Measurements from ENCODE around the gene C5AR1. TPM values are rescaled to one million over a fixed set of nuclear protein-coding genes. Genes with fewer than 3 reads are reported as not detected.

The C5AR1 gene
- total RNA-seq, 2 donors from 2014 or later, result 5.3 to 11.5 TPM

DNA sequence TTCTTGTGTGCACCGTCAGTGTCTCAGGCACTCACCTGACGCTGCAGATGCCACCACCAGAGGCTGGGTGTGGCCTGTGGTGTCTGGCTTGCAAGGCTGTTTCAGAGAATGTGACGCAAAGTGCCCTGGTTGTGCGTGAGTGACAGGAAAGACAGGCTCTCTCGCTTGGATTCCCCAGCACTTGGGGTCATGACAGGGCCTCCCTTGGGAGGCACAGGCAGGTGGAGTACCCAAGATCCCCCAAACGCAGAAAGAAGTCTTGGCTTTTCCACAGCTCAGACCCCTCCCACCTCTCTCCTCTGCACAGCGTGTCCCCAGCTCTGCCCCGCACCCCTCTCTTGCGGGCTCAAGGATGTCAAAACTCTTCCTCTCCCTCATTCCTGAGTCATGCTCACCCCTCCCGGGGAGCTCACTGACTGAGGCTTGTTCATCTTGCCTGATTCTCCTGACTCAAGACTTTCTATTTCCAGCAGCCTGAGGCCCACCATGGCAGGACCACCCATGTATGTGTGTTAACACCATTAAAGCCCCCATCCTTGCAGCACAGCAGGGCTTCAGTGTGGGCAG is 60.5 kb downstream of the C5AR1 start:
- H3K27me3 ChIP-seq, result no peaks in the 10 kb centered on the region
- H3K9me3 ChIP-seq, result no peaks in the 10 kb centered on the region
- H3K4me3 ChIP-seq, result no peak overlapping the region
- TF ChIP-seq, protein P1, sequence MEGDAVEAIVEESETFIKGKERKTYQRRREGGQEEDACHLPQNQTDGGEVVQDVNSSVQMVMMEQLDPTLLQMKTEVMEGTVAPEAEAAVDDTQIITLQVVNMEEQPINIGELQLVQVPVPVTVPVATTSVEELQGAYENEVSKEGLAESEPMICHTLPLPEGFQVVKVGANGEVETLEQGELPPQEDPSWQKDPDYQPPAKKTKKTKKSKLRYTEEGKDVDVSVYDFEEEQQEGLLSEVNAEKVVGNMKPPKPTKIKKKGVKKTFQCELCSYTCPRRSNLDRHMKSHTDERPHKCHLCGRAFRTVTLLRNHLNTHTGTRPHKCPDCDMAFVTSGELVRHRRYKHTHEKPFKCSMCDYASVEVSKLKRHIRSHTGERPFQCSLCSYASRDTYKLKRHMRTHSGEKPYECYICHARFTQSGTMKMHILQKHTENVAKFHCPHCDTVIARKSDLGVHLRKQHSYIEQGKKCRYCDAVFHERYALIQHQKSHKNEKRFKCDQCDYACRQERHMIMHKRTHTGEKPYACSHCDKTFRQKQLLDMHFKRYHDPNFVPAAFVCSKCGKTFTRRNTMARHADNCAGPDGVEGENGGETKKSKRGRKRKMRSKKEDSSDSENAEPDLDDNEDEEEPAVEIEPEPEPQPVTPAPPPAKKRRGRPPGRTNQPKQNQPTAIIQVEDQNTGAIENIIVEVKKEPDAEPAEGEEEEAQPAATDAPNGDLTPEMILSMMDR (IDR thresholded peaks at IDR 0.05), result no peak
- no peak overlapping the region for H3K9ac ChIP-seq (ENCODE audit: low read depth in 2 of 2, low read length in 2 of 2)
- H3K4me1 ChIP-seq, result no peaks in the 10 kb centered on the region
- intact Hi-C loops (cut with DNase I), result no loop called here
- H3K27ac ChIP-seq, result no peak overlapping the region
- no peak for DNase-seq
- peaks cover 17% of the 10 kb centered on the region for H3K36me3 ChIP-seq

- Histone ChIP-seq H3K9ac (ENCODE audit: low read depth in 2 of 2, low read length in 2 of 2) (no peak overlapping the region), H3K36me3 (peaks cover 17% of the 10 kb centered on the region), H3K27me3 (no peaks in the 10 kb centered on the region), H3K9me3 (no peaks in the 10 kb centered on the region), H3K27ac (no peak overlapping the region), H3K4me1 (no peaks in the 10 kb centered on the region), H3K4me3 (no peak overlapping the region)
- no peak for DNase-seq
- TF ChIP-seq, protein P1 (IDR thresholded peaks at IDR 0.05), result no peak
- intact Hi-C loops (cut with DNase I), result no loop called here
Observed at GRCh38 chr19:47371261-47371660, 61.6 kb downstream of the C5AR1 start.

Other genes with a start within 250 kb of the C5AR1 start
- 10 to 100 TPM; 27.2 to 62.2 TPM for gene ZC3H4, start 196.1 kb upstream of the C5AR1 start, total RNA-seq
- 10 to 100 TPM; 64.5 to 92.0 TPM for gene SAE1, start 179.0 kb upstream of the C5AR1 start, total RNA-seq
- gene BBC3, start 78.7 kb upstream of the C5AR1 start, total RNA-seq, result 10 to 100 TPM; 19.5 to 21.7 TPM
- gene CCDC9, start 53.3 kb upstream of the C5AR1 start, total RNA-seq, result 10 to 100 TPM; 27.2 to 37.3 TPM
- gene INAFM1, start 35.0 kb upstream of the C5AR1 start, total RNA-seq, result 10 to 100 TPM; 12.8 to 19.6 TPM
- gene C5AR2, start 22.3 kb downstream of the C5AR1 start, total RNA-seq, result under 1 TPM; 0.74 to 0.82 TPM
- 10 to 100 TPM in 1 of 2 donors, 1 to 10 TPM in 1; 6.3 to 17.8 TPM for gene DHX34, start 39.5 kb downstream of the C5AR1 start, total RNA-seq
- gene MEIS3, start 109.7 kb downstream of the C5AR1 start, total RNA-seq, result 1 to 10 TPM; 2.3 to 2.6 TPM
- 1 to 10 TPM in 1 of 2 donors, under 1 TPM in 1; 0.74 to 2.3 TPM for gene SLC8A2, start 162.0 kb downstream of the C5AR1 start, total RNA-seq
- 10 to 100 TPM in 1 of 2 donors, 1 to 10 TPM in 1; 8.6 to 13.3 TPM for gene KPTN, start 174.4 kb downstream of the C5AR1 start, total RNA-seq
- 100 to 1,000 TPM; 111 to 115 TPM for gene NAPA, start 205.2 kb downstream of the C5AR1 start, total RNA-seq